Fibroblast of lung (primary cell): ENCODE measurements around the gene PSMC4. TPM values are rescaled to one million over a fixed set of nuclear protein-coding genes. Genes with fewer than 3 reads are reported as not detected.

ENCODE experiments used
- DNase-seq, 2 donors: peaks; one replicate each; pipeline versions ENCODE4 v3.0.0 to v3.0.0-alpha.2; 2010; ENCODE audit warnings: low read depth in 2 of 2
- H2AFZ ChIP-seq: 2 replicates; pipeline ENCODE4 v1.5.1; 2012; ENCODE audit warnings: low read length, control low read depth, inconsistent platforms
- H3K27ac ChIP-seq: 2 replicates; pipeline ENCODE4 v1.5.1; 2011; ENCODE audit warnings: low read length, control low read depth; ENCODE audit not compliant: insufficient read depth
- H3K27me3 ChIP-seq: 2 replicates; pipeline ENCODE4 v1.5.1; 2011; ENCODE audit warnings: mild to moderate bottlenecking, low read length; ENCODE audit not compliant: control insufficient read depth, insufficient read depth
- H3K36me3 ChIP-seq: 2 replicates; pipeline ENCODE4 v1.5.1; 2011; ENCODE audit warnings: low read length; ENCODE audit not compliant: control insufficient read depth, insufficient read depth
- H3K4me1 ChIP-seq: 2 replicates; pipeline ENCODE4 v1.5.1; 2011; ENCODE audit warnings: low read length; ENCODE audit not compliant: control insufficient read depth, insufficient read depth; ENCODE audit errors: extremely low read depth
- H3K4me2 ChIP-seq: 2 replicates; pipeline ENCODE4 v1.5.1; 2011; ENCODE audit warnings: low read length, control low read depth; ENCODE audit not compliant: insufficient read depth; ENCODE audit errors: extremely low read depth
- H3K4me3 ChIP-seq, 4 experiments: fragments of 200-600 bp in 1 of 4; sonication (generic) in 1 of 4; replicated peaks in 1 of 4; 2 replicates each; pipeline ENCODE4 v1.5.1; 2011 to 2016; ENCODE audit warnings: low read length in 4 of 4, low read depth in 3 of 4, mild to moderate bottlenecking in 3 of 4, control low read depth in 2 of 4, inconsistent platforms in 1 of 4, mixed read lengths in 1 of 4; ENCODE audit not compliant: insufficient read depth in 1 of 4; ENCODE audit errors: control extremely low read depth in 1 of 4
- H3K79me2 ChIP-seq: 2 replicates; pipeline ENCODE4 v1.5.1; 2012; ENCODE audit warnings: mild to moderate bottlenecking, low read length, inconsistent platforms; ENCODE audit not compliant: control insufficient read depth, insufficient read depth
- H3K9ac ChIP-seq: 2 replicates; pipeline ENCODE4 v1.5.1; 2011; ENCODE audit warnings: mild to moderate bottlenecking, low read length, control low read depth; ENCODE audit not compliant: insufficient read depth
- H3K9me3 ChIP-seq: 2 replicates; pipeline ENCODE4 v1.5.1; 2012; ENCODE audit warnings: low read depth, low read length; ENCODE audit not compliant: control insufficient read depth, insufficient read depth
- H4K20me1 ChIP-seq: 2 replicates; pipeline ENCODE4 v1.5.1; 2011; ENCODE audit warnings: low read length; ENCODE audit not compliant: control insufficient read depth, insufficient read depth; ENCODE audit errors: extremely low read depth
- CTCF ChIP-seq, 2 donors: IDR thresholded peaks in 1 of 2; conservative IDR thresholded peaks in 1 of 2; 1 replicate in 1 of 2; 2 replicates in 1 of 2; pipeline ENCODE4 v1.5.1; 2011 to 2012; ENCODE audit warnings: low read length in 2 of 2, control low read depth in 1 of 2, inconsistent platforms in 1 of 2, low read depth in 1 of 2, mild to moderate bottlenecking in 1 of 2
- EZH2 ChIP-seq: IDR thresholded peaks from 2 replicates; pipeline ENCODE4 v1.5.1; 2012; ENCODE audit warnings: low read length, control low read depth, mild to moderate bottlenecking; ENCODE audit errors: missing control alignments
- polyA plus RNA-seq, 2 donors: library from polyadenylated mRNA; depleted of rRNA in 1 of 2; stranded (reverse) in 1 of 2; unstranded in 1 of 2; fragments of >200 nt; gene quantifications; 2 replicates each; pipeline ENCODE4 v1.2.1, GENCODE V29; 2011 to 2012; ENCODE audit warnings: missing spikeins in 1 of 2
- total RNA-seq: library from RNA; depleted of rRNA; stranded (reverse); fragments of >200 nt; gene quantifications from 2 replicates; pipeline ENCODE4 v1.2.1, GENCODE V29; 2014

The PSMC4 gene
- total and polyA plus RNA-seq, 2 donors (not counting 1 experiment from before 2014, with no cell fraction given) = 75.1 to 76.0 TPM

- Histone ChIP-seq H3K9me3 (no peaks in the 10 kb centered on the region), H3K79me2 (no peaks in the 10 kb centered on the region)
Measured at GRCh38 chr19:39936622-39937021, 34.3 kb upstream of the PSMC4 start.

GRCh38 chr19:39937094-39937720 lies 33.8 kb upstream of the PSMC4 start:
- Histone ChIP-seq H3K27me3 (no peaks in the 10 kb centered on the region), H2AFZ (no peak overlapping the region), H3K4me1 (no peaks in the 10 kb centered on the region), H3K4me3 (no peak overlapping the region), H4K20me1 (no peaks in the 10 kb centered on the region), H3K9me3 (no peaks in the 10 kb centered on the region), H3K27ac (no peak overlapping the region), H3K79me2 (no peaks in the 10 kb centered on the region), H3K36me3 (no peaks in the 10 kb centered on the region), H3K4me2 (no peak overlapping the region), H3K9ac (no peak overlapping the region)
- DNase-seq = no peak
- TF ChIP-seq EZH2 (no peak), CTCF (conservative IDR thresholded peaks at IDR 0.05 in 1 of 2, IDR thresholded peaks at IDR 0.05 in 1 of 2; ENCODE audit: low read depth in 1 of 2, low read length in 2 of 2) (no peak)

More at GRCh38 chr19:39936622-39937021, 34.3 kb upstream of the PSMC4 start:
- Histone ChIP-seq H3K4me2 (no peak overlapping the region), H3K27ac (no peak overlapping the region), H3K27me3 (no peaks in the 10 kb centered on the region), H3K9ac (no peak overlapping the region), H4K20me1 (no peaks in the 10 kb centered on the region), H3K4me1 (no peaks in the 10 kb centered on the region), H2AFZ (no peak overlapping the region), H3K4me3 (no peak overlapping the region), H3K36me3 (no peaks in the 10 kb centered on the region)
- TF ChIP-seq EZH2 (no peak), CTCF (conservative IDR thresholded peaks at IDR 0.05 in 1 of 2, IDR thresholded peaks at IDR 0.05 in 1 of 2; ENCODE audit: low read depth in 1 of 2, low read length in 2 of 2) (no peak)
- DNase-seq = no peak

GRCh38 chr19:39937787-39938186 lies 33.2 kb upstream of the PSMC4 start:
- Histone ChIP-seq H3K4me1 (no peaks in the 10 kb centered on the region), H3K4me2 (no peak overlapping the region), H3K4me3 (no peak overlapping the region), H3K27me3 (no peaks in the 10 kb centered on the region), H3K79me2 (no peaks in the 10 kb centered on the region), H4K20me1 (no peaks in the 10 kb centered on the region), H3K27ac (no peak overlapping the region), H3K9me3 (no peaks in the 10 kb centered on the region), H3K36me3 (no peaks in the 10 kb centered on the region), H3K9ac (no peak overlapping the region), H2AFZ (no peak overlapping the region)
- DNase-seq = no peak
- no peak for TF ChIP-seq EZH2
- no peak for TF ChIP-seq CTCF (conservative IDR thresholded peaks at IDR 0.05 in 1 of 2, IDR thresholded peaks at IDR 0.05 in 1 of 2; ENCODE audit: low read depth in 1 of 2, low read length in 2 of 2)
